ENCODE data around the gene ANGPTL8. TPM values are rescaled to one million over a fixed set of nuclear protein-coding genes. Genes with fewer than 3 reads are reported as not detected.

The ANGPTL8 gene
- total and polyA plus RNA-seq, 7 donors = 0.08 to 14.6 (median 0.48) TPM; not detected in 2

- Histone ChIP-seq H3K9me3 (no peaks in the 10 kb centered on the region), H3K36me3 (ENCODE audit: insufficient read depth in 1 of 2, low read depth in 1 of 2) (peaks cover 2 to 34% of the 10 kb centered on the region in 2 donors), H3K27ac (no peak overlapping the region), H3K4me1 (peaks cover 6% of the 10 kb centered on the region), H3K27me3 (ENCODE audit: insufficient read depth in 3 of 3, low read length in 2 of 3) (peaks cover 0 to 5% (median 0%) of the 10 kb centered on the region in 3 donors), H3K4me3 (no peak overlapping the region)
- intact Hi-C loops (cut with DNase I) = no loop called here
- 91 to 96% (median 91%) methylated on average over 2 of the region's 2 CpGs for WGBS, 3 donors
- no peak for DNase-seq
- no peak for ATAC-seq
- TF ChIP-seq, protein P1, sequence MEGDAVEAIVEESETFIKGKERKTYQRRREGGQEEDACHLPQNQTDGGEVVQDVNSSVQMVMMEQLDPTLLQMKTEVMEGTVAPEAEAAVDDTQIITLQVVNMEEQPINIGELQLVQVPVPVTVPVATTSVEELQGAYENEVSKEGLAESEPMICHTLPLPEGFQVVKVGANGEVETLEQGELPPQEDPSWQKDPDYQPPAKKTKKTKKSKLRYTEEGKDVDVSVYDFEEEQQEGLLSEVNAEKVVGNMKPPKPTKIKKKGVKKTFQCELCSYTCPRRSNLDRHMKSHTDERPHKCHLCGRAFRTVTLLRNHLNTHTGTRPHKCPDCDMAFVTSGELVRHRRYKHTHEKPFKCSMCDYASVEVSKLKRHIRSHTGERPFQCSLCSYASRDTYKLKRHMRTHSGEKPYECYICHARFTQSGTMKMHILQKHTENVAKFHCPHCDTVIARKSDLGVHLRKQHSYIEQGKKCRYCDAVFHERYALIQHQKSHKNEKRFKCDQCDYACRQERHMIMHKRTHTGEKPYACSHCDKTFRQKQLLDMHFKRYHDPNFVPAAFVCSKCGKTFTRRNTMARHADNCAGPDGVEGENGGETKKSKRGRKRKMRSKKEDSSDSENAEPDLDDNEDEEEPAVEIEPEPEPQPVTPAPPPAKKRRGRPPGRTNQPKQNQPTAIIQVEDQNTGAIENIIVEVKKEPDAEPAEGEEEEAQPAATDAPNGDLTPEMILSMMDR (IDR thresholded peaks at IDR 0.05) = no peak
Observed at GRCh38 chr19:11248852-11249251, 9.4 kb downstream of the ANGPTL8 start.

DNA sequence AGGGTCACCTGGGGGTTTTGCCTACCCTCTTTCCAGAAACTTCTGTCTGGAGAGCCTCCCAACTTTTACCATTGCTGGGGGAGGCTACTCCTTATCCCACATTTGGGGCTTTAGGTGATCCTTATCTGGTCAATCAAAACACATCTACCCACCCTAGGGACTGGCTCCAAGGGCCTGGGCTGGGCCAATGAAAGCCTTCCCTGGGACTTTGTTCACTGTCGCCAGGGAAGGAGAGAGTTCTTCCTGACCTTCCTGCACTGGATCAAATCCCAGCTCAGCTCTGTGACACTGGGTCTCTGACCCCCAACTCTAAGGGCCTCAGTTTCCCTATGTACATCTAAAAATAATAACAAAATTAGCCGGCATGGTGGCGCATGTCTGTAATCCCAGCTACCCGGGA lies 11.8 kb downstream of the ANGPTL8 start:
- no peak for DNase-seq
- no peak overlapping the region for H3K4me3 ChIP-seq
- H3K27ac ChIP-seq = no peak overlapping the region
- peaks cover 2 to 33% of the 10 kb centered on the region in 2 donors for H3K36me3 ChIP-seq (ENCODE audit: insufficient read depth in 1 of 2, low read depth in 1 of 2)
- TF ChIP-seq, protein P1 (IDR thresholded peaks at IDR 0.05) = no peak
- no peaks in the 10 kb centered on the region for H3K9me3 ChIP-seq
- intact Hi-C loops (cut with DNase I) = no loop called here
- H3K4me1 ChIP-seq = peaks cover 6% of the 10 kb centered on the region
- H3K27me3 ChIP-seq (ENCODE audit: insufficient read depth in 3 of 3, low read length in 2 of 3) = peaks cover 0 to 5% (median 2%) of the 10 kb centered on the region in 3 donors
- WGBS, 3 donors = 89 to 95% (median 92%) methylated on average over 4 of the region's 4 CpGs
- no peak for ATAC-seq

DNA sequence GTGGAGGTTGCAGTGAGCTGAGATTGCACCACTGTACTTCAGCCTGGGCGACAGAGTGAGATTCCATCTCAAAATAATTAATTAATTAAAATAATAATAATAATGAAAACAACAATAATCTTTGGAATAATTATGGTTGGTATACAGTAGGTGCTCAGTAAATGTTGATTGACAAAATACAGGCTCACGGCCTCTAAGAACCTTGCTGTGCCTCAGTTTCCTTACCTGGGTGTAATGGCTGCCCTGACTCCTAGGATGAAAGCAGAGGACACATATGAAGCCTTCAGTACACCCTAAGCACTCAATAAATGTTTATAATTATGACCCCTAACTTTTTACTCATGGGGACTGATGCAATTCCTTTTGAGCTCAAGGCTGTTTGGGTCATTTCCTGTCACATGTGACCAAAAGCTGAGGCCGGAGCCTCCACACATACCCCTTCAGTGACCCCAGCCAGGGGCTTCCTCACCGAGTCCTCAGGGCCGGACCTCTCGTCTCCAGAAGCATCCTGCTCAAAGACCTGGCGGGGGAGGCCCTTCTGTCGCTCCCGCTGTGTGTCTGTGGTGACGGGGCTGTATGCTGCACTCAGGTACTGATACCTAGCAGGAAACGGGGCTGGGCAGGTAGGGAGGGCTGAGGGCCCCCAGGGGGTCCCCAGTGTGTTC lies 12.4 kb downstream of the ANGPTL8 start:
- Histone ChIP-seq H3K27ac (no peak overlapping the region), H3K4me3 (no peak overlapping the region), H3K36me3 (ENCODE audit: insufficient read depth in 1 of 2, low read depth in 1 of 2) (peaks cover 2 to 31% of the 10 kb centered on the region in 2 donors), H3K9me3 (no peaks in the 10 kb centered on the region), H3K4me1 (peaks cover 6% of the 10 kb centered on the region), H3K27me3 (ENCODE audit: insufficient read depth in 3 of 3, low read length in 2 of 3) (peaks cover 0 to 2% (median 1%) of the 10 kb centered on the region in 3 donors)
- DNase-seq (no peak), ATAC-seq (no peak)
- intact Hi-C loops (cut with DNase I) = no loop called here
- TF ChIP-seq, protein P1 (IDR thresholded peaks at IDR 0.05) = no peak
- 81 to 83% (median 82%) methylated on average over 11 of the region's 11 CpGs for WGBS, 3 donors

DNA sequence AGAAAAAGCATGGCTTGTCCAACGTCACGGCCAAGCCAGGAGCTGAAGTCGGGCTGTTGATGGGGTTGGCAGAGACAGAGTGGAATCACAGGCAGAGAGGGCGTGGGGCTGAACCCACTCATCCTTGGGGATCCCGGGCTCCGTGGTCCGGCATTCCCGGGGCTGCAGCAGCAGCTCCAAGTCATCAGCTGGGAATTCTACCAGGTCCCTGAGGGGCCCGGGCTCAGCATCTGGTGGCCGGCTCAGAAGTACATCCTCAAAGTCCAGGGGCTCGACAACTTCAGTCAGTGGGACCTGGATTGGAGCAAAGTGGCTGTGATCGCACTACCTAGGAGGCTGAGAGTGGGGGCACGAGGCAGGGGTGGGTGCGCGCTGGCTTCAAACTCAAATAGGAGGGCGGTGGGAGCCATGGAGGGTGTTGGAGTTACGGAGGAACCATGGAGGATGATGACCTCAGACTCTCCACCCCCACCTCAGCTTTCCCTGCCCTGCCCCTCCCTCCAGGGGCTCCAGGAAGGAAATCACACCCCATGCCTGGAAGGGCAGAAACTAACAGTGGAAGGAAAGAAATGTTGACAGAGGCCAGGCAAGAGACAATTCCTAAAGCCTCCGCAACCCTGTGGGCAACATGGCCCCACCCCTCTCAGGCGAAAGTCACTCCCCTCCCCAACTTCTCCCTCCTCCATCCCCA lies 13.4 kb downstream of the ANGPTL8 start:
- H3K36me3 ChIP-seq (ENCODE audit: insufficient read depth in 1 of 2, low read depth in 1 of 2) = peaks cover 2 to 31% of the 10 kb centered on the region in 2 donors
- intact Hi-C loops (cut with DNase I) = no loop called here
- H3K4me3 ChIP-seq = no peak overlapping the region
- whole genome bisulfite sequencing, 3 donors = 70 to 74% (median 71%) methylated on average over 19 of the region's 19 CpGs
- no peaks in the 10 kb centered on the region for H3K9me3 ChIP-seq
- H3K27me3 ChIP-seq (ENCODE audit: insufficient read depth in 3 of 3, low read length in 2 of 3) = peaks cover 0 to 2% (median 0%) of the 10 kb centered on the region in 3 donors
- no peaks in the 10 kb centered on the region for H3K4me1 ChIP-seq
- TF ChIP-seq, protein P1 (IDR thresholded peaks at IDR 0.05) = no peak
- H3K27ac ChIP-seq = peak overlapping the region; percentile 49
- ATAC-seq (no peak), DNase-seq (no peak)

Measured in psoas muscle (tissue), 8 donors.